Retinal pigment epithelial cell (primary cell): ENCODE results near the gene FCN1.

ENCODE experiments used
- DNase-seq: peaks from one replicate; pipeline ENCODE4 v3.0.0-alpha.2; 2010; ENCODE audit warnings: low read depth
- H3K4me3 ChIP-seq: 2 replicates; pipeline ENCODE4 v1.5.1; 2011; ENCODE audit warnings: mild to moderate bottlenecking, low read length, control low read depth, moderate library complexity
- TF ChIP-seq, protein P1 (sequence below): conservative IDR thresholded peaks from 2 replicates; pipeline ENCODE4 v1.5.1; 2011; ENCODE audit warnings: low read depth, low read length, control low read depth, inconsistent platforms

The FCN1 gene

GRCh38 chr9:134951461-134951860 is 33.7 kb upstream of the FCN1 start:
- no peak overlapping the region for H3K4me3 ChIP-seq
- no peak for DNase-seq
- TF ChIP-seq, protein P1, sequence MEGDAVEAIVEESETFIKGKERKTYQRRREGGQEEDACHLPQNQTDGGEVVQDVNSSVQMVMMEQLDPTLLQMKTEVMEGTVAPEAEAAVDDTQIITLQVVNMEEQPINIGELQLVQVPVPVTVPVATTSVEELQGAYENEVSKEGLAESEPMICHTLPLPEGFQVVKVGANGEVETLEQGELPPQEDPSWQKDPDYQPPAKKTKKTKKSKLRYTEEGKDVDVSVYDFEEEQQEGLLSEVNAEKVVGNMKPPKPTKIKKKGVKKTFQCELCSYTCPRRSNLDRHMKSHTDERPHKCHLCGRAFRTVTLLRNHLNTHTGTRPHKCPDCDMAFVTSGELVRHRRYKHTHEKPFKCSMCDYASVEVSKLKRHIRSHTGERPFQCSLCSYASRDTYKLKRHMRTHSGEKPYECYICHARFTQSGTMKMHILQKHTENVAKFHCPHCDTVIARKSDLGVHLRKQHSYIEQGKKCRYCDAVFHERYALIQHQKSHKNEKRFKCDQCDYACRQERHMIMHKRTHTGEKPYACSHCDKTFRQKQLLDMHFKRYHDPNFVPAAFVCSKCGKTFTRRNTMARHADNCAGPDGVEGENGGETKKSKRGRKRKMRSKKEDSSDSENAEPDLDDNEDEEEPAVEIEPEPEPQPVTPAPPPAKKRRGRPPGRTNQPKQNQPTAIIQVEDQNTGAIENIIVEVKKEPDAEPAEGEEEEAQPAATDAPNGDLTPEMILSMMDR = no peak

DNA sequence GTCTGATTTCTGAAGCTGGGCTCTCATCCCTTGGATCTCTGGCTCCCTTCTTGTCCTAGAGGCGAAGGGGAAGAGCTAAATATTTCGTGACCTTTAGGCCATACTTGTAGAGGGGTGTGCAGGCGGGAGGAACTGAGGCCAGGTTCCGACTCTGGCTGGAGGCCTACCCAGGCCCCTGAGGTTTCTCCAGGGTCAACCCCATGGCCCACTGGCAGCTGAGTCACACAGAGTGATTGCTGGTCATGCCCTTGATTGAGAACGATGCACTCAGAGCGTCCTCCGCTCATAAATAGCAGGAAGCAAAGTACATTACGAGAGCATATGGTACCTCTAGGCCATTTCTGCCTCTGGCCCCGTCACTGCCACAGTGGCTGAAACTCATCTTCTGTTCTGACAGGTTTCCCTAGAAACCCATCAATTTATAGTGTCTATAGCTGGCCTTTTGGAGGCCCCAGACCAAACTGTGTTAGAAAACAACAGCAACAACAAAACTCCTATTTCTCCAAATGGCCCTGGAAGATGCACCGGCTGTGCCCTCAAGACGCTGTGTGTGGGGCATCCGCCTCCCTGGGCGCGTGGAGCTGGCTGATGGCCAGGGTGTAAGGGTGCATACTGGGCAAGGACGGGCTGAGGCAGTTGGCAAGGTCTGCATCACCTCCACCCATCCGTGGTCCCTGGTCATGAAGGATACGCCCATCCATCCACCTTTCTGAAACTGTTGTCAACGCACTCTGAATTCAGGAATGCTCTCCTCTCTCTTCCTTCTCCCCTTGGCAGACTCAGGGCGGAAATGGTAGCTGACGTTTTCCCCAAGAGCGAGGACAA is 32.9 kb upstream of the FCN1 start:
- no peak overlapping the region for H3K4me3 ChIP-seq
- no peak for DNase-seq
- TF ChIP-seq, protein P1 = no peak

DNA sequence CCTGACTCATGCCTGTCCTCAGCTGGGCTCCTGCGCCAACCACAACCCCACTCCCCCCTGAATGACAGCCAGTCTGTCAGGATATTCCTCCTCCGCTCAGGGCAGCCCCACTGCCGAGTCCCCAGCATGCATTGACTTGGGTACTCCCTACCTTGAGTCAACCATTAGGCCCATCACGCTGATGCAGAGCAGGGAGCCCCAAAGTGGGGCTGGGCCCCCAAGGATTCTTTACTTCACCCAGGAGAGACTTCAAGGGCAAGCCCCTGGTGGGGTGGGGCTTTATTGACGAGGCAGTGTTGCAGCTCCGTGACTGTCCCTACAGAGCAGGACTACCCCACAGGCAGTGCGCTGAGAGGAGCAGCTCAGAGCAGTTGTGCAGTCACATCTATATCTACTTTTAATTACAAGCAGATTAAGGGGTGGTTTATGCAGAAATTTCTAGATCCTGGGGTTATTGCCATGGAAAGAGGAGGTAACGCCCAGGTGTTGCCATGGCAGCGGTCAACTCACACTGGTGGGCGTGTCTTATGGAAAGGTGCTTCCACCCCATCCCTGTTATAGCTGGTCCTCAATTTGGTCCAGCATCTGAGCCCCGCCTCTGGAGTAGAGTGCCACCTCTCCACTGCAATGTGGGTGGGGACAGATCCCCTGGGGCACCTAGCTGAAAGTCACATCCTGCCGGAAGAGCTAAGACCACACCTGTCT is 32.1 kb upstream of the FCN1 start:
- TF ChIP-seq, protein P1 = no peak
- no peak overlapping the region for H3K4me3 ChIP-seq
- no peak for DNase-seq

DNA sequence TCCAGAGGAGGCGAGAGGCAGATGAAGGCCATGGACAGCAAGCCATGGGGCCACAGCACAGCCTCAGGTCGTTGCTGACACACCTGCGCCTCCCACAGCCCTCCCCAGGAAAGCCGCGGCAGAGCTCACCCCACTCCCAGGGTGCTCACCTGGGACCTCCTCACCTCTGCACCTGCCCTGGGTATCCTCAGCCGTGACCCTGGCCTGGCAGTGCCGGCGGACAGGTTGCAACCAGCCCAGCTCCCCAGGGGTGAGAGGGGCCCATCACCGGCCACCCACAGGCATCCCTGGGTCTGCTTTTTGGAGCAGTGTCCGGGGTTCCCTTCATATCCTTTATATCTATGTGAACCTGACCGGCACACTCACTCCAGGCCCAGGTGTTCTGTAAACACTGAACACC is 30.4 kb upstream of the FCN1 start:
- no peak for DNase-seq
- no peak overlapping the region for H3K4me3 ChIP-seq
- TF ChIP-seq, protein P1 = no peak

DNA sequence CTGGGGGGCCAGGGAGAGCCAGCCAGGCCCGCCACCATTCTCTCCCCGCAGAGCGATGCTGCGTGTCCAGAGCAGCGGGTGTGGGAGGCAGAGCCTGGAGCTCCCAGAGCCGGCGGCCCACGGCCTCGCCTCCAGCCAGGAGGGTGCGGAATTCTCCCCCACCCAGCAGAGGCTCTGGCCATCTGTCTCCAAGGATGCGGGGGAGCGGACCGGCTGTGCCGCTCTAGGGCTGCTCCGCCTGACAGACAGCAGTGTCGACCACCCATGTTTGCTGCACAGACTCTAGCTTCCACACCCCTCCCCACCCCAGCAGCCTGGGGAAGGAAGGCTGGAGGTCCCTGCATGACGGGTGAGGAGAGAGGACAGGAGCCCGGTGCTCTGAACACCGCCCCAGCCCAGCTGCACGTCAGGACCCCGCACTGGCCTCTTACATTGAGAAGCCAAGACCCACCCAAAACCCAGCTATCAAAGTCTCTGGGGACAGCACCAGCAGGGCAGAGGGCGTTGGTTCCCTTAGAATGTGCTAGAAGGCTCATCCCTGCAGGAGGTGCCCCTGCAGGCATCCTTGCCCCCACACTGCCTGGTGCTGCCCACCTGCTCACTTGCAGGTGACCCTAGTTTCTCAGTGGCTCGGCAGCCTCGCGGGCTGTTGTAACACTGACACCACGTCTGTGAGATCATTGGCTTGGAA is 29.7 kb upstream of the FCN1 start:
- TF ChIP-seq, protein P1 = no peak
- no peak for DNase-seq

DNA sequence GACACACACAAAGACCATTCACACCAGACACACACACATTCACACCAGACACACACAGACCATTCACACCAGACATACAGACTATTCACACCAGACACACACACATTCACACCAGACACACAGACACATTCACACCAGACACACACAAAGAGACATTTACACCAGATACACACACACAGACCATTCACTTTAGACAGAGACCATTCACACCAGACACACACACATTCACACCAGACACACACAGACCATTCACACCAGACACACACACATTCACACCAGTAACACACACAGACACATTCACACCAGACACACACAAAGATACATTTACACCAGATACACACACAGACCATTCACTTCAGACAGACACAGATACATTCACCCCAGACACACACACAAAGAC is 29.0 kb upstream of the FCN1 start:
- H3K4me3 ChIP-seq = no peak overlapping the region
- TF ChIP-seq, protein P1 = no peak
- DNase-seq = no peak

More for the DNA sequence above, 29.7 kb upstream of the FCN1 start:
- no peak overlapping the region for H3K4me3 ChIP-seq
